Kidney glomerular epithelial cell (primary cell): ENCODE results near the gene SEZ6.

Experiments used
- DNase-seq: peaks from one replicate; lab custom pipeline; 2025; lab: John Stamatoyannopoulos, UW

Gene SEZ6, protein sequence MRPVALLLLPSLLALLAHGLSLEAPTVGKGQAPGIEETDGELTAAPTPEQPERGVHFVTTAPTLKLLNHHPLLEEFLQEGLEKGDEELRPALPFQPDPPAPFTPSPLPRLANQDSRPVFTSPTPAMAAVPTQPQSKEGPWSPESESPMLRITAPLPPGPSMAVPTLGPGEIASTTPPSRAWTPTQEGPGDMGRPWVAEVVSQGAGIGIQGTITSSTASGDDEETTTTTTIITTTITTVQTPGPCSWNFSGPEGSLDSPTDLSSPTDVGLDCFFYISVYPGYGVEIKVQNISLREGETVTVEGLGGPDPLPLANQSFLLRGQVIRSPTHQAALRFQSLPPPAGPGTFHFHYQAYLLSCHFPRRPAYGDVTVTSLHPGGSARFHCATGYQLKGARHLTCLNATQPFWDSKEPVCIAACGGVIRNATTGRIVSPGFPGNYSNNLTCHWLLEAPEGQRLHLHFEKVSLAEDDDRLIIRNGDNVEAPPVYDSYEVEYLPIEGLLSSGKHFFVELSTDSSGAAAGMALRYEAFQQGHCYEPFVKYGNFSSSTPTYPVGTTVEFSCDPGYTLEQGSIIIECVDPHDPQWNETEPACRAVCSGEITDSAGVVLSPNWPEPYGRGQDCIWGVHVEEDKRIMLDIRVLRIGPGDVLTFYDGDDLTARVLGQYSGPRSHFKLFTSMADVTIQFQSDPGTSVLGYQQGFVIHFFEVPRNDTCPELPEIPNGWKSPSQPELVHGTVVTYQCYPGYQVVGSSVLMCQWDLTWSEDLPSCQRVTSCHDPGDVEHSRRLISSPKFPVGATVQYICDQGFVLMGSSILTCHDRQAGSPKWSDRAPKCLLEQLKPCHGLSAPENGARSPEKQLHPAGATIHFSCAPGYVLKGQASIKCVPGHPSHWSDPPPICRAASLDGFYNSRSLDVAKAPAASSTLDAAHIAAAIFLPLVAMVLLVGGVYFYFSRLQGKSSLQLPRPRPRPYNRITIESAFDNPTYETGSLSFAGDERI

GRCh38 chr17:29005936-29006511 lies at the start of gene SEZ6:
TSS of gene SEZ6 (minus strand) at chr17:29006033. CDS start at chr17:29005869, 164 bp downstream.
- peak; percentile 19 for DNase-seq

- no peak for DNase-seq
These were observed 49.0 kb upstream of the SEZ6 start for GRCh38 chr17:29054835-29055234.

- DNase-seq: peak; percentile 43
These were observed 45.9 kb upstream of the SEZ6 start for GRCh38 chr17:29051731-29052130.

DNA sequence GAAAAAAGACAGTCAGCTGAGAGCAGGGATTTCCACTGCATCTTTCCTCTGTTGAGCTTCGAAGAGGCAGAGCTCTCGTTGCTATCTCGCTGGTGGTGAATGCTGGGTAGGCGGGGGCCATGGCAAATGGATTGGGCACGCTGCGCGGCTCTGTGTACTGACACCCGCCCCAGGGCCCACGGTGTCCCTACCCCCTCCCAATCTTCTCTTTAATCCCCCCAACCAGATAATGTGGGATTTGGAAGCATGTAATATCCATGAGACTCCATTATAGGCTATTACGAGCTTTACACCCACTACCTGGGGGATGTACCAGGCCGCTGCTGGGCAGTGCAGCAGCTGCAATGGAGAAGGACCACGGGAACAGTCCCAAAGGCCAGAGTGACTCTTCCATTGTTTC lies 45.4 kb upstream of the SEZ6 start:
- DNase-seq: no peak

GRCh38 chr17:29050176-29050575 lies 44.3 kb upstream of the SEZ6 start:
- DNase-seq: no peak

- no peak for DNase-seq
These were observed 43.8 kb upstream of the SEZ6 start for GRCh38 chr17:29049541-29050145.

- peak; percentile 34 for DNase-seq
These were observed 42.9 kb upstream of the SEZ6 start for GRCh38 chr17:29048440-29049368.

GRCh38 chr17:29046473-29046839 lies 40.6 kb upstream of the SEZ6 start:
- no peak for DNase-seq

DNA sequence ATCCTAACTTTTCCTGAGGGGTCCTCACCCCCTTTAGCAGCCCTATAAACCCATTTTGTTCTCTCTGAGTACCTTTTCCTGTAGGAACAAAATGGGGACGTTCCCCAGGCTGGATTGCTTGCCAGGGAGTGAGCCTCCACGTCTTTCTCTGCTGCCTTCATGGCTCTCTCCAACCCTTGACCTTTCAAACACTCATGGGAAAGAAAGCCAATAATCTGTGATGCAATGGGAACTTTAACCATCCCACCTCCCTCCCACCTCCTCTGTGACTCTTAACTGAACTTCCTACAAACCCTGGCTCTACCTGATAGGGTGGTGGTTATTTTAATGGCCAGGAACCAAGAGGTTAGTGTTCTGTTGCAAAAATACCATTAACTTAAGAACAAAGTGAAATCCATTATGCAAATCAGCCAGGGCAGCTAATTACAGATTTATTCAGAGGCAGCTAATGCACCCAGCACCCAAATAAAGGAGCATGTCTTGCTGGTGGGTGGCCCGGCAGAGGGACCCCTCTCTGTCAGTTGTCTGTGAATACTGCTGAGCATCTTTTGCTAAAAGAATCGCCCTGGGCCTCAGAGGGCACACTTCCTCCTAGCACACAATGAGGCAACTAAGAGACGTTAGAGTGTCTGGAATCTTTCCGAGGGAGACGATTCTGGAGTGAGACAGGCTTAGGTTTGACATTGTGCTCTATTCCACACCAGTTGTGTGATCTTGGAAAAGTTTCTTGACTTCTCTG lies 40.1 kb upstream of the SEZ6 start:
- DNase-seq: no peak

DNA sequence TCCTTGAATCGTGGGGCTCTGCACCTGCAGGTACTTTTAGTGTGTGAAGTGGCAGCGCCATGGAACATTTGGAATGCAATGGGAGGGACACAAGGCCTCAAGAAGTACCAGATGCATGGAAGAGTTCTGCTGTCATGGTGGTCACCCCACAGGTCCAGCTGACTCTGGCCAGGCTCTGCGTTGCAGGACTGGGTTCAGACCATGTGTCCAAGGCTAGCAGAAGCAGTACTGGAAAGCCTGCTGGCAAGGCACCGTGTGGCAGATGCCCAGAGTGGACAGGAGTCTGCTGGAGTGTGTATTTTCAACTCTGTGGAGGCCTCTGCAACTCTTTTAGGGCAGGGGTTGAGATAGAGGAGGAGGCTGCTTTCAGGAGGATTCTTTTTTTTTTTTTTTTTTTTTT lies 39.2 kb upstream of the SEZ6 start:
- DNase-seq: no peak

- no peak for DNase-seq
These were observed 37.8 kb upstream of the SEZ6 start for GRCh38 chr17:29043539-29044145.

DNA sequence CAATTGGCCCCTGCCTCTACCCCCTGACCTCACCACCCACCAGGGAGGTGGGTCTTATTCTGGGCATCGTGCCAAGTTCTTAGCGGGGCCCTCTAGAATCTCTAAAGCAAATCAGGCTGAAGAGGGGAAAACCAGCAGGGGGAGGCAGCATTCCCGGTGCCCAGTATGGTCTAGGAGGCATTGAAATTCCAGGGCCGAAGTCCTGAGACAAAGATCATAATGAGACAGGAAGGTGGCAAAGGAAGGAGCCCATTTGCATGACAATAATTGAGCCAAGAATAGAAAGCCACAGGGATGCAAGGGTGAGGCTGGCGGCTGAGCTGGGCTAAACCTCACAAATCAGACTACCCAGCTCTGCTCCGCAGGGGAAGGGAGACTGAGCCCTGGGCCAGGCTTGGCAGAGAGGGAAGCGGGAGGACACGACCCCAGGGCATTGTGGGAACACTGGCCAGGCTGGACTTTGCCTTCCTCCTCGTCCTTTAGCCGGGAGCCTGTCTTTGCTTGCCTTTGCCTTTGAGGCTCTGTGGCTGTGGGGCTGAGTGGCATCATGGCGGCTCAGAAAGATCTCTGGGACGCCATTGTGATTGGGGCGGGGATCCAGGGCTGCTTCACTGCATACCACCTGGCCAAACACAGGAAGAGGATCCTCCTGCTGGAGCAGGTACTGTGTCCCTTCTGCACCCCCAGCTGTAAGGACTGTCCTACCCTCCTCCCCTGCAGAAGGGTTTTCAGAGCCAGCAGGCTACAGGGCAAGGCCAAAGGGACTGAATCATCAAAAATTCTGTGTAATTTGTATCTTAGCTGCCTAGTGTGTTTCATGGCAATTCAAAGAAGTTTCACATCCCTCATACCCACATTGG lies 37.1 kb upstream of the SEZ6 start, which contains the start of gene PIPOX:
PIPOX (plus strand) TSS at position 463 of the 860 bp plus-strand sequence; CDS start at position 548, 85 bp downstream.
- peak; percentile 37 for DNase-seq

DNA sequence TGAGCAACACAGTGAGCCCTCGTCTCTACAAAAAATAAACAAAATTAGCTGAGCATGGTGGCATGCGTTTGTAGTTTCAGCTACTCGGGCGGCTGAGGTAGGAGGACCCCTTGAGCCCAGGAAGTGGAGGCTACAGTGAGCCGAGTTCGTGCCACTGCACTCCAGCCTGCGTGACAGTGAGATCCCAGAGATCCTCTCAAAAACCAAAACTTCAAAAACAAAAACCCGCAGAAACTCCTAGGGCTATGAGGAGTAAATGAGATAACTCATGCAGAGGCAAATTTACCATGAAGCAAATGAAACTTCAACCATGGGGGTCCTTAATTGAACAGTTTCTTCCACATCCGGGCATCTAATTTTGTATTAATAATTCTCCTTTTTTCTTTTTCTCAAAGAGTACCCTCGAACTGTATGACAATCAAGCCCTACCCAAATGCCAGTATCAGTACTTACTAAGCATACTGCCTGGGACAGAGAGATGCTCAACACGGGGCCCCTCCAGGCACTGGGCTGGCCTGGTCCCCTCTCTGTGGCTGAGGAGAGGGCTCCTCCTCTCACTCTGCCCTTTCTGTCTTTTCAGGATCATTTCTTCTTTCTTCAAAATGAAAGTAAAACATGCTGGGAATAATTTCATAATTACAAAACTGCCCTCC lies 36.3 kb upstream of the SEZ6 start:
- DNase-seq: no peak

GRCh38 chr17:29041571-29041970 lies 35.7 kb upstream of the SEZ6 start:
- DNase-seq: no peak

DNA sequence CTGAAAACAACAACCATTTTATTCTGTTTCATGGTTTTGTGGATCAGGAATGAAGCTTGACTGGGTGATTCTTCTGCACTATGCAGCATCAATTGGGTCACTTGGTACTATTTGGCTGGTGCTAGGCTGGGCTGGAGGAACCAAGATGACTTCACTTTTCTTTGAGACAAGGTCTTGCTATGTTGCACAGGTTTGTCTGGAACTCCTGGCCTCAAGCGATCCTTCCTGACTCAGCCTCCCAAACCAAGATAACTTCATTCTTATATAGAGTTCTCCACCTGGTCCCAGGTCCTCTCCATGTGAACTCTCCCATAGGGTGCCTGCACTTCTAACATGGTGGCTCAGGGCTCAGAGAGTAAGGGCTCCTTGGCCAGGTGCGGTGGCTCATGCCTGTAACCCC lies 35.3 kb upstream of the SEZ6 start:
- no peak for DNase-seq

DNA sequence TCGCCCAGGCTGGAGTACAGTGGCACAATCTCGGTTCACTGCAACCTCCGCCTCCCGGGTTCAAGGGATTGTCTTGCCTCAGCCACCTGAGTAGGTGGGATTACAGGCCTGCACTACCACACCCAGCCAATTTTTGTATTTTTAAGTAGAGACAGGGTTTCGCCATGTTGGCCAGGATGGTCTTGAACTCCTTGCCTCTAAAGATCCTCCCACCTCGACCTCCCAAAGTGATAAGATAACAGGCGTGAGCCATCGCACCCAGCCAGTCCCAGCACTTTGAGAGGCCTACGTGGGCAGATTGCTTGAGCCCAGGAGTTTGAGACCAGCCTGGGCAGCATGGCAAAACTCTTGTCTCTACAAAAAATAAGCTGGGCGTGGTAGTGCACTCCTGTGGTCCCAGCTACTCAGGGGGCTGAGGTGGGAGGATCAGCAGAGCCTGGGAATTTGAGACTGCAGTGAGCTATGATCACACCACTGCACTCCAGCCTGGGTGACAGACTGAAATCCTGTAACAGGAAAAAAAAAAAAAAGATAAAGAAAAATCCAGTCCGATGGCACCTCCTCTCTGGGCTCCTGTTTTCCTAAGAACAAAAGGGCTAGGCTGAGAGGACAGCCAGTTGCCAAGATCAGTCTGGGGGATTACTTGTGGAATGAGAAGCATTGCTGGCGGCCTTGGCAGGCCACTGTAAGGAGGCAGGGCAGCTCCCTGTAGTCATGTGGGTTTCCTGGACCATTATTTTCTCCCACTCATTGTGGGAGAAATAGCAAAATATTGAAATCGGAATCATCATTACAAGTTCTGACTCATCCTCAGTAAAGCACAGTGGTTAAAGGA lies 34.1 kb upstream of the SEZ6 start:
- peak; percentile 94 for DNase-seq

DNA sequence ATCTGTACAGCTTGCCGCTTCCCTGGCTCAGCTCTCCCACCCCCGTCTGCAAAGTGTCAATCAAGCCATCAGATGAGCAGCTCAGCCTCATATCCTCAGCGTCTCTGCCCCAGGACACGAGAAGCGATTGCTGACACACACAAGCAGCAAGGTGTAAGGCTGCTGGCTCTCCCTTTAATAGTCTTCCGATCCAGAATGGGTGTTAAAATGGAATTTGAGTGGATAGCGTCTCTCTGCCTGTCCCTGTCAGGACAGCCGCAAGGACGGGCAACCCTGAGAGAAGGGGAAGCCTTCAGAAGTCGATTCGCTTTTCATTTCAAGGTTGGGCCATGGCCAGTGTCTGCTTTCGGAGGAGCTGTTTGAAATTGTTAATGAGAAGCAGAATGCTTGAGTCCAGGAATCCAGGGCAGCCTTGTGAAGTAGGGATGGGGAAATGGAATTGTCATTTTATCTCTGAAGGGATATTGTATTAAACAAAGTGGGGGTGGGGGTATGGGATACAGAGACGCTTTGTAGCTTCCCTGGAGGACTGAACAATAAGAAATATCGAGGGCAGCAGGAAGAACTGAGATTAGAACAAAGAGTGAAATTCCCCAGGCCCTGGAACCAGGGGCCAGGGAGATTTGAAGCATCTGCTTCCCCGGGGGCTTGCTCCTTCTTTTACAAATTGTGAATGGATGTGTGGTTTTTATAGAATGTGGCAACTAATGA lies 32.4 kb upstream of the SEZ6 start:
- DNase-seq: no peak
